K562 (cell line): Measurements from ENCODE around the gene SUSD3. TPM values are rescaled to one million over a fixed set of nuclear protein-coding genes. Genes with fewer than 3 reads are reported as not detected.

Experiments
- CHD4 ChIP-seq: fragments of 200-600 bp; sonication (generic); IDR thresholded peaks from 3 replicates; pipeline ENCODE4 v1.6.1; 2012; ENCODE audit warnings: low read depth, mild to moderate bottlenecking, mixed read lengths, low read length, inconsistent platforms; ENCODE audit not compliant: insufficient read depth, insufficient replicate concordance, poor library complexity, severe bottlenecking
- ELF1 ChIP-seq: fragments of 200-800 bp; sonication (Bioruptor generic); IDR thresholded peaks from 2 replicates; pipeline ENCODE4 v1.6.1; 2016; ENCODE audit warnings: missing genetic modification characterization, missing compliant biosample characterization
- ETV5 ChIP-seq: sonication (generic); formaldehyde crosslinking; IDR thresholded peaks from 2 replicates; pipeline ENCODE4 v1.4.0; 2020; ENCODE audit warnings: low read depth, mild to moderate bottlenecking, missing genetic modification reagents
- GTF2A2 ChIP-seq: IDR thresholded peaks from 2 replicates; pipeline ENCODE4 v1.6.1; 2016; ENCODE audit warnings: mild to moderate bottlenecking, missing genetic modification characterization, missing compliant biosample characterization
- HDAC3 ChIP-seq: fragments of 450-650 bp; IDR thresholded peaks from 2 replicates; pipeline ENCODE4 v1.6.1; 2018; ENCODE audit warnings: borderline replicate concordance, mild to moderate bottlenecking, moderate library complexity; ENCODE audit not compliant: partially characterized antibody
- NCOA4 ChIP-seq: fragments of 450-650 bp; IDR thresholded peaks from 2 replicates; pipeline ENCODE4 v1.6.1; 2018; ENCODE audit warnings: mild to moderate bottlenecking; ENCODE audit not compliant: partially characterized antibody
- RHOXF2B ChIP-seq: fragments of 250-450 bp; sonication (Bioruptor Pico); conservative IDR thresholded peaks from 2 replicates; pipeline ENCODE4 v1.5.1; 2021
- SP1 ChIP-seq: sonication (generic); formaldehyde crosslinking; IDR thresholded peaks from 2 replicates; pipeline ENCODE4 v1.8.1; 2022; ENCODE audit warnings: mild to moderate bottlenecking, missing genetic modification reagents
- THRAP3 ChIP-seq: fragments of 450-650 bp; IDR thresholded peaks from 2 replicates; pipeline ENCODE4 v1.6.1; 2016; ENCODE audit warnings: mild to moderate bottlenecking, inconsistent platforms, borderline replicate concordance
- ZBTB26 ChIP-seq: fragments of 450-650 bp; formaldehyde crosslinking; IDR thresholded peaks from 2 replicates; pipeline ENCODE4 v1.4.0; 2022; ENCODE audit warnings: missing genetic modification characterization
- ZNF175 ChIP-seq: fragments of 200-800 bp; sonication (Bioruptor generic); IDR thresholded peaks from 2 replicates; pipeline ENCODE4 v1.6.1; 2016; ENCODE audit warnings: low read depth, mild to moderate bottlenecking, missing genetic modification characterization, missing compliant biosample characterization
- ZNF77 ChIP-seq: fragments of 250-450 bp; sonication (Bioruptor Pico); IDR thresholded peaks from 2 replicates; pipeline ENCODE4 v1.5.0; 2020
- polyA plus RNA-seq, 8 experiments: library from polyadenylated mRNA; depleted of rRNA in 4 of 8; stranded (reverse) in 5 of 8; unstranded in 3 of 8; fragments of >200 nt; fragmentation: Nextera tagmentation in 2 of 8; fragmentation: Illumina TruSeq in 1 of 8; extraction: Ambion mirVana in 2 of 8; extraction: Trizol in 1 of 8; gene quantifications; 2 replicates each; pipeline versions ENCODE4 v1.2.1 to v1.2.3, GENCODE V29; 2011 to 2014; ENCODE audit warnings: inconsistent platforms in 1 of 8, missing spikeins in 1 of 8
- total RNA-seq, 7 experiments: library from RNA; depleted of rRNA in 6 of 7; stranded (reverse); fragments of >200 nt in 6 of 7; fragmentation: Illumina TruSeq in 2 of 7; extraction: Trizol in 2 of 7; gene quantifications; 2 replicates each; pipeline versions ENCODE4 v1.2.1 to v1.2.3, GENCODE V29; 2011 to 2021; ENCODE audit warnings: low replicate concordance in 1 of 7
- TF ChIP-seq, protein P1 (sequence below), 3 experiments: IDR thresholded peaks in 2 of 3; conservative IDR thresholded peaks in 1 of 3; 2 replicates each; pipeline ENCODE4 v1.5.1; 2011 to 2012; ENCODE audit warnings: low read length in 3 of 3, mild to moderate bottlenecking in 3 of 3, control low read depth in 2 of 3, improper control_type of control experiment in 1 of 3, inconsistent platforms in 1 of 3, low read depth in 1 of 3, mixed read lengths in 1 of 3, moderate library complexity in 1 of 3; ENCODE audit not compliant: insufficient read depth in 2 of 3
- TF ChIP-seq, protein P2 (sequence below), 2 experiments: fragments of 200-800 bp in 1 of 2; sonication (Bioruptor generic) in 1 of 2; sonication (generic) in 1 of 2; formaldehyde crosslinking in 1 of 2; IDR thresholded peaks in 1 of 2; conservative IDR thresholded peaks in 1 of 2; 2 replicates each; pipeline versions ENCODE4 v1.5.0 to v1.6.1; 2016 to 2020; ENCODE audit warnings: missing compliant biosample characterization in 1 of 2, missing genetic modification characterization in 1 of 2, missing genetic modification reagents in 1 of 2
- TF ChIP-seq, protein P3 (sequence below): fragments of 250-450 bp; sonication (Bioruptor Pico); IDR thresholded peaks from 2 replicates; pipeline ENCODE4 v1.8.0; 2022; ENCODE audit warnings: moderate library complexity, mild to moderate bottlenecking, inconsistent platforms
- TF ChIP-seq, protein P4 (sequence below): sonication (generic); formaldehyde crosslinking; IDR thresholded peaks from 2 replicates; pipeline ENCODE4 v1.9.0; 2022; ENCODE audit warnings: mild to moderate bottlenecking, missing genetic modification reagents

Gene SUSD3
- total and polyA plus RNA-seq, 9 of the 15 experiments (the other 6 are each of a cell fraction or from before 2014, with no cell fraction given) = 1.3 to 21.7 (median 11.4) TPM

GRCh38 chr9:93095205-93096130, 37.0 kb downstream of the SUSD3 start (continued):
- TF ChIP-seq ZBTB26 (no peak), ETV5 (peak; percentile 45; the same call in 1 of the 2 replicates), HDAC3 (no peak), CHD4 (peak; percentile 43), GTF2A2 (tag) (no peak), NCOA4 (no peak), THRAP3 (no peak), ZNF175 (CRISPR knock-in tag) (no peak), SP1 (CRISPR knock-in tag) (peak; percentile 62), ZNF77 (CRISPR knock-in tag) (no peak), RHOXF2B (no peak), ELF1 (tag) (peak; percentile 55; the same call in 1 of the 2 replicates)
- TF ChIP-seq, protein P1, sequence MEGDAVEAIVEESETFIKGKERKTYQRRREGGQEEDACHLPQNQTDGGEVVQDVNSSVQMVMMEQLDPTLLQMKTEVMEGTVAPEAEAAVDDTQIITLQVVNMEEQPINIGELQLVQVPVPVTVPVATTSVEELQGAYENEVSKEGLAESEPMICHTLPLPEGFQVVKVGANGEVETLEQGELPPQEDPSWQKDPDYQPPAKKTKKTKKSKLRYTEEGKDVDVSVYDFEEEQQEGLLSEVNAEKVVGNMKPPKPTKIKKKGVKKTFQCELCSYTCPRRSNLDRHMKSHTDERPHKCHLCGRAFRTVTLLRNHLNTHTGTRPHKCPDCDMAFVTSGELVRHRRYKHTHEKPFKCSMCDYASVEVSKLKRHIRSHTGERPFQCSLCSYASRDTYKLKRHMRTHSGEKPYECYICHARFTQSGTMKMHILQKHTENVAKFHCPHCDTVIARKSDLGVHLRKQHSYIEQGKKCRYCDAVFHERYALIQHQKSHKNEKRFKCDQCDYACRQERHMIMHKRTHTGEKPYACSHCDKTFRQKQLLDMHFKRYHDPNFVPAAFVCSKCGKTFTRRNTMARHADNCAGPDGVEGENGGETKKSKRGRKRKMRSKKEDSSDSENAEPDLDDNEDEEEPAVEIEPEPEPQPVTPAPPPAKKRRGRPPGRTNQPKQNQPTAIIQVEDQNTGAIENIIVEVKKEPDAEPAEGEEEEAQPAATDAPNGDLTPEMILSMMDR (IDR thresholded peaks at IDR 0.05 in 2 of 3, conservative IDR thresholded peaks at IDR 0.05 in 1 of 3; ENCODE audit: insufficient read depth in 2 of 3, low read depth in 1 of 3, low read length in 3 of 3) = 0 out of 6 replicates have a peak, but pooled peaks of 1 of the 3 experiments have one; percentile 17
- TF ChIP-seq, protein P2, sequence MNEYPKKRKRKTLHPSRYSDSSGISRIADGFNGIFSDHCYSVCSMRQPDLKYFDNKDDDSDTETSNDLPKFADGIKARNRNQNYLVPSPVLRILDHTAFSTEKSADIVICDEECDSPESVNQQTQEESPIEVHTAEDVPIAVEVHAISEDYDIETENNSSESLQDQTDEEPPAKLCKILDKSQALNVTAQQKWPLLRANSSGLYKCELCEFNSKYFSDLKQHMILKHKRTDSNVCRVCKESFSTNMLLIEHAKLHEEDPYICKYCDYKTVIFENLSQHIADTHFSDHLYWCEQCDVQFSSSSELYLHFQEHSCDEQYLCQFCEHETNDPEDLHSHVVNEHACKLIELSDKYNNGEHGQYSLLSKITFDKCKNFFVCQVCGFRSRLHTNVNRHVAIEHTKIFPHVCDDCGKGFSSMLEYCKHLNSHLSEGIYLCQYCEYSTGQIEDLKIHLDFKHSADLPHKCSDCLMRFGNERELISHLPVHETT (CRISPR knock-in tag; conservative IDR thresholded peaks at IDR 0.05 in 1 of 2, IDR thresholded peaks at IDR 0.05 in 1 of 2) = peak in 1 of 2 experiments; percentile 95; a peak in 2 of 4 replicates
- TF ChIP-seq, protein P3, sequence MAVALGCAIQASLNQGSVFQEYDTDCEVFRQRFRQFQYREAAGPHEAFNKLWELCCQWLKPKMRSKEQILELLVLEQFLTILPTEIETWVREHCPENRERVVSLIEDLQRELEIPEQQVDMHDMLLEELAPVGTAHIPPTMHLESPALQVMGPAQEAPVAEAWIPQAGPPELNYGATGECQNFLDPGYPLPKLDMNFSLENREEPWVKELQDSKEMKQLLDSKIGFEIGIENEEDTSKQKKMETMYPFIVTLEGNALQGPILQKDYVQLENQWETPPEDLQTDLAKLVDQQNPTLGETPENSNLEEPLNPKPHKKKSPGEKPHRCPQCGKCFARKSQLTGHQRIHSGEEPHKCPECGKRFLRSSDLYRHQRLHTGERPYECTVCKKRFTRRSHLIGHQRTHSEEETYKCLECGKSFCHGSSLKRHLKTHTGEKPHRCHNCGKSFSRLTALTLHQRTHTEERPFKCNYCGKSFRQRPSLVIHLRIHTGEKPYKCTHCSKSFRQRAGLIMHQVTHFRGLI (CRISPR knock-in tag) = 0 out of 2 replicates have a peak, but pooled peaks have one; percentile 21
- TF ChIP-seq, protein P4, sequence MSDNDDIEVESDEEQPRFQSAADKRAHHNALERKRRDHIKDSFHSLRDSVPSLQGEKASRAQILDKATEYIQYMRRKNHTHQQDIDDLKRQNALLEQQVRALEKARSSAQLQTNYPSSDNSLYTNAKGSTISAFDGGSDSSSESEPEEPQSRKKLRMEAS (CRISPR knock-in tag) = 0 out of 2 replicates have a peak, but pooled peaks have one; percentile 28
